Nephron progenitor cell (in vitro differentiated cells): ENCODE data around the gene SRSF9.
"Not testable (repeated sequence)": the region's sequence is repeated elsewhere in the genome, so short reads cannot be mapped to it uniquely, and the experiment has no call there.

ENCODE experiments used
- DNase-seq: peaks from one replicate; pipeline ENCODE4 v3.0.0; 2021
- H3K27ac Mint-ChIP-seq: 2 replicates; pipeline ENCODE4 v1.8.0; 2021; ENCODE audit warnings: mild to moderate bottlenecking, moderate library complexity, mixed read lengths
- H3K27me3 Mint-ChIP-seq: 2 replicates; pipeline ENCODE4 v1.8.0; 2021; ENCODE audit warnings: mild to moderate bottlenecking, low read depth, mixed read lengths; ENCODE audit not compliant: poor library complexity
- H3K36me3 Mint-ChIP-seq: 2 replicates; pipeline ENCODE4 v1.8.0; 2021; ENCODE audit warnings: low read depth, mixed read lengths
- H3K4me1 Mint-ChIP-seq: 2 replicates; pipeline ENCODE4 v1.8.0; 2021; ENCODE audit warnings: mixed read lengths
- H3K4me3 Mint-ChIP-seq: 2 replicates; pipeline ENCODE4 v1.8.0; 2021; ENCODE audit warnings: mild to moderate bottlenecking, moderate library complexity, mixed read lengths
- H3K9me3 Mint-ChIP-seq: 2 replicates; pipeline ENCODE4 v1.8.0; 2021; ENCODE audit warnings: mild to moderate bottlenecking, moderate library complexity, mixed read lengths
- TF ChIP-seq, protein P1 (sequence below): fragments of 200-600 bp; sonication (generic); IDR thresholded peaks from 2 replicates; pipeline ENCODE4 v1.5.0; 2021; ENCODE audit warnings: antibody characterized with exemption

Gene SRSF9

DNA sequence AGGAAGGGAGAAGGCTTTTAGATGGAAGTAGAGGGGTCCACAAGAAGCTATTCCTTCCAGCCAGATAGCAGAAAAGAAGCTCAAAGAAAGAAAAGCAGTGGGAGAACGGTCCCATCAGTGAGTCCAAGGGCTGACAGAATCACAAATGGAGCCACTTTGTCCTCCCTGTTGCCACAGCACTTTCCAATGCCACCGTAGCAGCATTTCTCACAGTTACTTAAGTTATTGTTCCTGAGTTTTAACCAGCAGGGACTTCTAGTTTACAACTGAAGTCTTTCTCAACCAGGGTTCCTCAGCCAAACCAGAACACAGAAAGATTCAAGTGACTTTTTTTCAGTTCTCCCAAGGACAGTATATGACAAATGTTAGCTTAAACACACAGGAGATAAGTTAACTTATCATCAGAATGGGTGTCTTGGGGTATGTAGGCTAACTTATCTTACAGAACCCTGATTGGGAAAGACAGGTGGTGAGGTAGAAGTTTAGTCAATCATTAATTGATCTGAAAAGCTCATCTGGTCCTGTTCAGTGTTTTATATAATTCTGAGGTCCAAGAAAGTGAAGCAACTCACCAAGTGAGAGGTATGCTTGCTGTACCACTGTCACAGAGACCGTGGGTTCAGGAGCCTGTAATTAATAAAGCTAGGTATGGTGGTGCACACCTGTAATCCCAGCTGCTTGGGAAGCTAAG, 16.3 kb downstream of the SRSF9 start:
- Mint-ChIP-seq H3K4me3 (no peak overlapping the region), H3K36me3 (peaks cover 35% of the 10 kb centered on the region), H3K27ac (no peak overlapping the region), H3K4me1 (peaks cover 4% of the 10 kb centered on the region), H3K9me3 (no peaks in the 10 kb centered on the region), H3K27me3 (no peaks in the 10 kb centered on the region)
- TF ChIP-seq, protein P1, sequence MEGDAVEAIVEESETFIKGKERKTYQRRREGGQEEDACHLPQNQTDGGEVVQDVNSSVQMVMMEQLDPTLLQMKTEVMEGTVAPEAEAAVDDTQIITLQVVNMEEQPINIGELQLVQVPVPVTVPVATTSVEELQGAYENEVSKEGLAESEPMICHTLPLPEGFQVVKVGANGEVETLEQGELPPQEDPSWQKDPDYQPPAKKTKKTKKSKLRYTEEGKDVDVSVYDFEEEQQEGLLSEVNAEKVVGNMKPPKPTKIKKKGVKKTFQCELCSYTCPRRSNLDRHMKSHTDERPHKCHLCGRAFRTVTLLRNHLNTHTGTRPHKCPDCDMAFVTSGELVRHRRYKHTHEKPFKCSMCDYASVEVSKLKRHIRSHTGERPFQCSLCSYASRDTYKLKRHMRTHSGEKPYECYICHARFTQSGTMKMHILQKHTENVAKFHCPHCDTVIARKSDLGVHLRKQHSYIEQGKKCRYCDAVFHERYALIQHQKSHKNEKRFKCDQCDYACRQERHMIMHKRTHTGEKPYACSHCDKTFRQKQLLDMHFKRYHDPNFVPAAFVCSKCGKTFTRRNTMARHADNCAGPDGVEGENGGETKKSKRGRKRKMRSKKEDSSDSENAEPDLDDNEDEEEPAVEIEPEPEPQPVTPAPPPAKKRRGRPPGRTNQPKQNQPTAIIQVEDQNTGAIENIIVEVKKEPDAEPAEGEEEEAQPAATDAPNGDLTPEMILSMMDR = no peak
- no peak for DNase-seq

DNA sequence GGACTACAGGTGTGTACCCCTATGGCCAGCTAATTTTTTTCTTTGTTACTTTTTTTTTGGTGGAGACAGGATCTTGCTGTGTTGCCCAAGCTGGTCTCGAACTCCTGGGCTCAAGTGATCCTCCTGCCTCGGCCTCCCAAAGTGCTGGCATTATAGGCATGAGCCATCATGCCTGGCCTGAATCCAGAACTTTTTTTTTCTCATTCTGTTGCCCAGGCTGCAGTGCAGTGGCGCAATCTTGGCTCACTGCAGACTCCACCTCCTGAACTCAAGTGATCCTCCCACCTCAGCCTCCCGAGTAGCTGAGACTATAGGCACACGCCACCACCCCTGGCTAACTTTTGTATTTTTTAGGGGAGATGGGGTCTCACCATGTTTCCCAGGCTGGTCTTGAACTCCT, 17.0 kb downstream of the SRSF9 start:
- not testable (repeated sequence) for DNase-seq, H3K27ac Mint-ChIP-seq, H3K4me3 Mint-ChIP-seq, H3K9me3 Mint-ChIP-seq, H3K27me3 Mint-ChIP-seq
- Mint-ChIP-seq H3K36me3 (peaks cover 35% of the 10 kb centered on the region), H3K4me1 (peaks cover 11% of the 10 kb centered on the region)

DNA sequence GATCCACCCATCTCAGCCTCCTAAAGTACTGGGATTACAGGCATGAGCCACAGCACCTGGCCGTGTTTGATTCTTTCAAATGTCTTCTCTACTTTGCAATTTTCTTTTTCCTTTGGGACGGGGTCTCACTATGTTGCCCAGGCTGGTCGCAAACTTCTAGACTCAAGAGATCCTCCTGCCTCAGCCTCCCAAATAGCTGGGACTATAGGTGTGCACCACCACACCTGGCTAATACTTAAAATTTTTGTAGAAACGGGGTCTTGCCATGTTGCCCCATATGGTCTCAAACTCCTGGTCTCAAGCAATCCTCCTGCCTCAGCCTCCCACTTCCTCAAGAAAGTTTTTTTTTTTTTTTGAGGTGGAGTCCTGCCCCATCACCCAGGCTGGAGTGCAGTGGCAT, 21.6 kb downstream of the SRSF9 start:
- Mint-ChIP-seq H3K27ac (no peak overlapping the region), H3K4me1 (peaks cover 45% of the 10 kb centered on the region), H3K4me3 (peak overlapping the region; percentile 99), H3K36me3 (peaks cover 17% of the 10 kb centered on the region), H3K9me3 (no peaks in the 10 kb centered on the region), H3K27me3 (no peaks in the 10 kb centered on the region)
- no peak for DNase-seq
- TF ChIP-seq, protein P1 = no peak

DNA sequence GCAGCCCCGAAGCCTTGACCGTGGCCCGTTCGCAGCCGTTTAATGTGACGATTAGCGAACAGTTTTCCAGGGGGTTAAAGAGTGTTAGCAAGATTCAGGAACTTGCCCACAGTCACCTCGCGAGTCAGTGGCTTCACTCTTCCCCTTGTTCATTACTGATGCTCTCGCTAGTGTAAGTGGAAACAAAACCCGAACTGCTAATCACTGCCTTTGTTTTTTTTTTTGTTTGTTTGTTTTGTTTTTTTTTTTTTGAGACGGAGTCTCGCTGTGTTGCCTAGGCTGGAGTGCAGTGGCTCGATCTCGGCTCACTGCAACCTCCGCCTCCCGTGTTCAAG, 22.7 kb downstream of the SRSF9 start:
- Mint-ChIP-seq H3K36me3 (peaks cover 23% of the 10 kb centered on the region), H3K4me3 (peak overlapping the region; percentile 99), H3K27ac (peak overlapping the region; percentile 99), H3K4me1 (peaks cover 45% of the 10 kb centered on the region)
- DNase-seq, H3K27me3 Mint-ChIP-seq, H3K9me3 Mint-ChIP-seq: not testable (repeated sequence)

DNA sequence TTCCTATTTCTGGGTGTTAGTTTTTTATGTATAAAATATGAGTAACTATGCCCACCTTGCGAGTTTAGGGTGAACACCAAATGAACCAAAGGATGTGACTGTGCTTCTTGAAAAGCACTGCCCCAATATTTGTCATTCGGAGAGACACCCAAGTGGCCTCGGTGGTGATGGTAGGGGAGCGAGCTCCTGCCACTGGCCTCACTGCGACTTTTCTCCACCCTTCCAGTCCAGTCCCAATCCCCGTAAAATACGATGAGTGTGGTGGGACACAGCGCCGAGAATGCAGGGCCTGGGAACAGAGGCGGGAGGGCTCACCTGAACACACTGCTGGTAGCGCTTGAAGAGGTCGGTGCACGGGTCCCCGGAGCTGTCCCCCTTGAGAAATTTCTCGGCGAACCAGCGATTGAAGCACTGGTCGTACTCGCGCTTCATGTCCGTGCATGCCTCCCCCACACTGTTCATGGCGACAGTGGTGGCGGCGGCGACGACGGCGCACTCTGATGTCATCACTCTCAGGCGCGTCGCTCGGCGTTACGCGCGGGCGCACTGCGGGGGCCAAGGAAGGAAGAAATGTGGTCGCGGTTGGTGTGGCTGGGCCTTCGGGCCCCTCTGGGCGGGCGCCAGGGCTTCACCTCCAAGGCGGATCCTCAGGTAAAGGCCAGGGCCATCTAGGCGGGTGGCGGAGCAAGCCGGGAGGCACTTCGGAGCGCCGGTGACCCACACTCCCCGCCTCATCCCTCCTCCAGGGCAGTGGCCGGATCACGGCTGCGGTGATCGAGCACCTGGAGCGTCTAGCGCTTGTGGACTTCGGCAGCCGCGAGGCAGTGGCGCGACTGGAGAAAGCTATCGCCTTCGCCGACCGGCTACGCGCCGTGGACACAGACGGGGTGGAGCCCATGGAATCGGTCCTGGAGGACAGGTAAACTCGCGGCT, 23.4 kb downstream of the SRSF9 start, which contains the start of the genes GATC and TRIAP1:
Gene GATC, plus strand, starts transcription at position 534 of the 933 bp plus-strand sequence. Its CDS starts 37 bp downstream, at position 571.
Gene TRIAP1, minus strand, starts transcription at position 474 of the 933 bp plus-strand sequence. Its CDS starts 12 bp downstream, at position 462.
- peaks cover 30% of the 10 kb centered on the region for H3K36me3 Mint-ChIP-seq
- peaks cover 45% of the 10 kb centered on the region for H3K4me1 Mint-ChIP-seq
- no peaks in the 10 kb centered on the region for H3K9me3 Mint-ChIP-seq
- peak within 1 kb of the TSS; percentile 99 for H3K4me3 Mint-ChIP-seq
- DNase-seq = peak; percentile 91
- TF ChIP-seq, protein P1 = no peak
- H3K27me3 Mint-ChIP-seq = no peaks in the 10 kb centered on the region
- H3K27ac Mint-ChIP-seq = peak within 1 kb of the TSS; percentile 99

DNA sequence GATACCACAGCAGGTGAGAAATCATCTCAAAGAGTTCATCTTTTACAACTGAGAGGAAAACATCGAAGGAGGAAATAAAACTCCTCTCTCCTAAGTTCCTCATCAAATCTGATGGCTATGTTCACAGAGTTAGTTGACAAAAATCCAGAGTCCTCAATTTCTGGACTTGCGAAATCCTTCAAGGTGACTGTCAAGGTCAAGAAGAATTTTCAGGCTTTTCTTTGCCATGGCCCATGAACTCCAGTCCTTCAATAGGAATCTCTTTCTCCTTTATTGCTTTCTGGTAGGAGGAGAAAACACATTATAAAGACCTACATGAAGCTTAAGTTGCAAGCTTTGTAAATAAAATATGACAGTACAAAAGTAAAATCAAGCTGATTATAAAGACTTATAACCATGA, 24.9 kb downstream of the SRSF9 start:
- DNase-seq = no peak
- H3K4me1 Mint-ChIP-seq = peaks cover 53% of the 10 kb centered on the region
- TF ChIP-seq, protein P1 = no peak
- H3K27ac Mint-ChIP-seq = peak overlapping the region; percentile 99
- peak overlapping the region; percentile 99 for H3K4me3 Mint-ChIP-seq
- H3K27me3 Mint-ChIP-seq = no peaks in the 10 kb centered on the region
- H3K9me3 Mint-ChIP-seq = no peaks in the 10 kb centered on the region
- H3K36me3 Mint-ChIP-seq = peaks cover 39% of the 10 kb centered on the region
